Right renal cortex interstitium (tissue), 3 donors: Measurements from ENCODE around the gene MT1B. TPM values are rescaled to one million over a fixed set of nuclear protein-coding genes. Genes with fewer than 3 reads are reported as not detected.

ENCODE experiments used
- DNase-seq, 3 donors: peaks; one replicate each; pipeline ENCODE4 v3.0.0-alpha.2; 2013; ENCODE audit warnings: low read depth in 3 of 3, low spot score in 2 of 3
- polyA plus RNA-seq, 3 donors: library from polyadenylated mRNA; unstranded; fragments of 120-200 nt; gene quantifications; one replicate each; pipeline ENCODE4 v1.2.1, GENCODE V29; 2013; ENCODE audit not compliant: insufficient read length in 3 of 3

Gene MT1B
- polyA plus RNA-seq, 3 donors: not detected

DNA sequence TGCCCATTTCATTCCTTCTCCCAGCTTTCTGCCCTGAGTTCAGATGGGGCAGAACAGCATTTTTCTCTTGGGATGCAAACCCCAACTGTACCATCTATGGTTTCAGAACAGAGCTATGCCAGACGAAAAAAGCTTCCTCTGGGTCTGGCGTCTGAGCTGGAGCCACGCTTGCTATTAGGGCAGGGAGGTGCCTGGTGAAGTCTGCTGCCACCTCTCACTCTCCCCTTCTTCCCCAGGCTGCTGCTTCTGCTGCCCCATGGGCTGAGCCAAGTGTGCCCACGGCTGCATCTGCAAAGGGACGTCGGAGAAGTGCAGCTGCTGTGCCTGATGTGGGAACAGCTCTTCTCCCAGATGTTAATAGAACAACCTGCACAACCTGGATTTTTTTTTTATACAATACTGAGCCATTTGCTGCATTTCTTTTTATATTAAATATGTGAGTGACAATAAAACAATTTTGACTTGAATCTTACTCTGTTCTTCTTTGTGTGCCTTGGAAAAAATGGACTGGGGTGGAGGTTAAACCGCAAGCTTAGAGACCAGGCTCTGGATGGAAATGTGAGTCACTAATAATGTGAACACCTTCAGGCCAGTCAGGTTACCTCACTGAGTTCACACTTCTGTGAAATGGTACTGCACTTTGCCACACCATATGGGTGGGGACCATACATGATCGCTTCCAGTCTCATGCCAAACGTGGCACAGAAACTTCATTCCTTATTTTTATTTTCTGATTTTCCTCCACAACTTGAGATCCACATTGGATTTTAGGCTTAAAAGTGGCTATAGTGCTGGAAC lies 14.9 kb upstream of the MT1B start:
- DNase-seq: no peak

- DNase-seq: no peak
These were observed 13.6 kb upstream of the MT1B start, which contains the start of gene MT1A for GRCh38 chr16:56637814-56638750. Gene MT1A (plus strand): TSS chr16:56638666. CDS start chr16:56638739, 73 bp downstream.

DNA sequence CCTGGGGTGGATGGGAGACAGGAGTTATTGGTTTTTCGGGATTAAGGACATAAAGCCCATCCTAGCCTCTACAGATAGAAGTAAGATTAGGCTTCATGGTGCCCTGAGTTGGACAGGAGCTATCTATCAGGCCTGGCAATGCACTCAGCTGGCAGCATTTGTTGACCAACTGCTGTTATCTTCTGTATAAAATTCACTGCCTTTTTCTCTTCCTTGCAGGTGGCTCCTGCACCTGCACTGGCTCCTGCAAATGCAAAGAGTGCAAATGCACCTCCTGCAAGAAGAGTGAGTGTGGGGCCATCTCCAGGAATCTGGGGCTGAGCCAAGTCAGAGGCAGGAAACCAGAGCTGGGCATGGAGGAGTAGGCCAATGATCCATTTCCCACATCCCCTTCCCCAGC lies 12.6 kb upstream of the MT1B start:
- DNase-seq: no peak

DNA sequence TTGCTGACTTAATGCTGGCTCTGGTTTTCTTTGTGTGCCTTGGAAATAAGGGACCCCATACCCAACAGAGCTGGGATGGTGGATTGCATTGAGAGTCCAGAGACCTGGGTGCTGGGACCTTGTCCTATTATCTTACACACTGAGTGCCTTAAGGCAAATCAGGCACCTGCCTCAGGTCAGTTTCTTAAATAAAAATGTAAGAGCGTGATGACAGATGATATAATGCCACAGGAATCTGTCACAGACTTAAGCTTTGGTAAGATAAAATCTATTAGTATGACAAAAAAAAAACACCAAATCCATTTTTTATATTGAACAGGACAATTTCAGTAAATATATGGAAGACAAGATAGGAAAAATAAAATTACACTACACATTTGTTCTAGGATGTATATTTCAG lies 11.6 kb upstream of the MT1B start:
- DNase-seq: no peak

DNA sequence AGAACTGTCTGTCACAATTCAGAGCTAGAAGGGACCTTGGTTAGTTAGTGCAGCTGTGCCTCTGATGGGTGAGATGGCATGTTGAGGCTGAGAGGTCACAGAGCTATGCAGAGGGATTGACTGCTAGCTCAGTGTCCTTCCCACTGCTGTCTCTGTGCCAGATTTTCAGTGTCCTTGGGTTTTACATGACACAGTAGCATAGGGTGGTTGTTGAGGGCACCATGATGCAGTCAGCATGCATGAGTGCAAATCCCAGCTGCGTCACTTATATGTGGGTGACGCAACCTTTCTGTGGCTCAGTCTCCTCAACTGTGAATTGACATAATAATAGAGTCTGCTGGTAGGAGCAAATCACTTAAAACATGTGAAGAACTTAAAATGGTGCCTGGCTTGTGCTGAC lies 10.5 kb upstream of the MT1B start:
- DNase-seq: no peak

DNA sequence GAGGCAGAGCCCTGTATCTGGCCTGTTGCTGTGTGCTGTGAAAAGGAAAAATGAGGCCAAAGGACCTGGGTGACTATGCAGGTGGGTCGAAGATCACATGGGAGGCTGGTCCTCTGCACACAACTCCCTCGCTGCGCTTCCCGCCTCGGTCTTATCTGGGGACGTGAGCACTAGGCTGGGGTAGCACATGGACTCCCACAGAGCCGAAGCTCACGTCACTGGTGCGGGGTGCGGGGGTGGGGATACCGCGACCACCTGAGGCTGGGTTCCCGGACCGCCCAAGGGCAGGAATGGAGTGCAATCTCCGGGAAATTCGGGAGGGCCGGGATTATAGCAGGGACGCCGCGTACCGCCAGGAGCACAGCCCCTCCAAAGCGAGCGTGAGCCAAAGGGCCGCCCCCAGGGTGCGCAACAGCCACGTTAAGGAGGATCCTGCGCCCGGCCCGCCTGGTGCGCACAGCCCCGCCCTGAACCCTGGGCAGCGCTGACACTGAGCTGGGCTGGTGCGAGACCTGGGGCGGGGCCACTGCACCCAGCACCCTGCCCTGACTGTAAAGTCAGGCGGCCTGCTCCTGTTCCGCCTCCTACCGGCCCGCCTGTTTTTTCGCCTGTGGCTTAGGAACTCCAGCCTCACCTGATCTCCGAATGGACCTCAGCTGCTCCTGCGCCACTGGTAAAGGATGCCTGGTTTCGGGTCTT lies 8.5 kb upstream of the MT1B start:
- no peak for DNase-seq

DNA sequence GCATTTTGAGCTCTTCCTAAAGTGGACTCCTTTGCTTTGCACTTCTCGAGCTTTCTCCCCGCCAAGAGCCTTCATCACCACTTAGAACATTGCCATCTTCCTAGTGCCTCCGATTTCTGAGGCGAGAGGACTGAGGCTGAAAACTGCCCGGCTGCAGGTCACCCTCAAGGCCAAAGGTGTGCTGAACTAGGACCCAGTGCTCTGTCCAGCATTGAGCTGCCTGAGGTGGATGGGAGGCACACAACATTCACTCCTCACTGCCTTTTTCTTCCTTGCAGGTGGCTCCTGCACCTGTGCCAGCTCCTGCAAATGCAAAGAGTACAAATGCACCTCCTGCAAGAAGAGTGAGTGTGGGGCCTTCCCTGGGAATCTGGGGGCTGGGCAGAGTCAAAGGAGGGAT lies 7.9 kb upstream of the MT1B start:
- DNase-seq: no peak

- DNase-seq: no peak
These were observed 6.4 kb upstream of the MT1B start for GRCh38 chr16:56645311-56645710.

- DNase-seq: no peak
These were observed 5.8 kb upstream of the MT1B start for GRCh38 chr16:56645838-56646237.

- DNase-seq: no peak
These were observed 3.9 kb upstream of the MT1B start for GRCh38 chr16:56647641-56648431.

GRCh38 chr16:56649271-56649670 lies 2.4 kb upstream of the MT1B start:
- DNase-seq: no peak

- DNase-seq: no peak
These were observed 1.9 kb upstream of the MT1B start for GRCh38 chr16:56649820-56650219.

- no peak for DNase-seq
These were observed 914 bp downstream of the MT1B start for GRCh38 chr16:56652600-56652999.

GRCh38 chr16:56653218-56653617 lies 1.5 kb downstream of the MT1B start:
- DNase-seq: no peak

- no peak for DNase-seq
These were observed 6.1 kb downstream of the MT1B start, which contains the start of gene MT1F for GRCh38 chr16:56657555-56658326. Gene MT1F (plus strand): TSS chr16:56657959. CDS start chr16:56658059, 100 bp downstream.

DNA sequence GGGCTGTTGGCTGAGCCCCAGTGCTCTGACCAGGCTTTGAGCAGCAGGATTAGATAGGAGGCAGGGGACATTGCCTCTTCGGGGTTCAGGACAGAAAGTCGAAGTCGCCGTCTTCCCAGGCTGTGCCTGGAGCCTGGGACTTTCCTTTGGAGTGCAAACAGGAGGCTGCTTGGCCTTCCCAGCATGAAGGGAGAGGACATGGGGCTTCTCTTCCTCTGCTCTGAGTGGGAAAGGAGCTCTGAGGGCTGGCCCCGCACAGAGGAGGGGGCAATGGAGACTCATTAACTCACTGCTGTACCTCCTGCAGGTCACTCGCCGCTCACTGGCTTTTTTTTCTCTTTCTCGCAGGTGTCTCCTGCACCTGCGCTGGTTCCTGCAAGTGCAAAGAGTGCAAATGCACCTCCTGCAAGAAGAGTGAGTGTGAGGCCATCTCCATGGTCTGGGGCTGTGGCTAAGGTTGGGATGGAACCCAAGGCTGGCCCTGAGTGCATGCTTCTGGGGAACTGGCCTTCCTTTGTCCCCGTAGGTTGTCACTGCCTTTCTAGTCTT lies 6.7 kb downstream of the MT1B start:
- DNase-seq: no peak

- DNase-seq: no peak
These were observed 11.0 kb downstream of the MT1B start for GRCh38 chr16:56662357-56663354.

DNA sequence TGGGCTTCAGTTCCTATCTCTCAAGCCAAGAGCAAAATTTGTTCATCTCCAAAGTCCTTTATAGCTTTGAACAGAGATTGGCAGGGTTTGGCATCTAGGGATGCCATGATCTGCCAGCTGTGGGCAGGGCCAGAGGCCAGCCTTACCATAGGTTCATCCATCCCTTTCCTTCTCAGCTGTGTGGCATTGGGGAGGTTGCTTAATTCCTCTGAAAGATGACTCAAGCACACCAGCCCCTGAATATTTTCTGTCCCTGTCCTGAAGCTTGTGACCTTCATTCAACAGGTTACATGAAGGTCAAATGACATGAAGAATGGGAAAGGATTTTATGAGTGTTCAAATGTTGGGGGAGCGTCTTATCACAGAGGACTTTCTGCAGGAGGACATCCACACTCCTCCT lies 12.8 kb downstream of the MT1B start:
- DNase-seq: no peak
